Neuronal stem cell (in vitro differentiated cells): Measurements from ENCODE around the gene CTNNA3.

Experiments used
- DNase-seq: peaks from one replicate; pipeline ENCODE4 v3.0.0-alpha.2; 2013; ENCODE audit warnings: low spot score
- H2AFZ ChIP-seq: one replicate; pipeline ENCODE4 v1.6.1; 2013; ENCODE audit warnings: mild to moderate bottlenecking, low read length, inconsistent platforms
- H2AK5ac ChIP-seq: 2 replicates; pipeline ENCODE4 v1.6.1; 2013; ENCODE audit warnings: low read depth, mild to moderate bottlenecking, inconsistent platforms, low read length, moderate library complexity, mixed read lengths
- H2BK120ac ChIP-seq: 2 replicates; pipeline ENCODE4 v1.6.1; 2013; ENCODE audit warnings: low read depth, mild to moderate bottlenecking, inconsistent platforms, low read length, moderate library complexity, mixed read lengths
- H2BK12ac ChIP-seq: one replicate; pipeline ENCODE4 v1.6.1; 2013; ENCODE audit warnings: low read length, inconsistent platforms
- H2BK15ac ChIP-seq: 2 replicates; pipeline ENCODE4 v1.6.1; 2013; ENCODE audit warnings: mild to moderate bottlenecking, low read length, inconsistent platforms, mixed read lengths
- H2BK5ac ChIP-seq: one replicate; pipeline ENCODE4 v1.6.1; 2013; ENCODE audit warnings: inconsistent platforms, mild to moderate bottlenecking, low read length, moderate library complexity
- H3K14ac ChIP-seq: one replicate; pipeline ENCODE4 v1.6.1; 2013; ENCODE audit warnings: low read length, inconsistent platforms
- H3K18ac ChIP-seq: 2 replicates; pipeline ENCODE4 v1.6.1; 2013; ENCODE audit warnings: low read length, inconsistent platforms
- H3K23ac ChIP-seq: 2 replicates; pipeline ENCODE4 v1.6.1; 2013; ENCODE audit warnings: low read depth, mild to moderate bottlenecking, mixed read lengths, low read length, inconsistent platforms; ENCODE audit not compliant: poor library complexity
- H3K27ac ChIP-seq: replicated peaks from 3 replicates; pipeline ENCODE4 v1.5.1; 2013; ENCODE audit warnings: low read length, inconsistent platforms
- H3K27me3 ChIP-seq, 3 experiments: 2 replicates each; pipeline ENCODE4 v1.6.1; 2013; ENCODE audit warnings: low read length in 3 of 3, mild to moderate bottlenecking in 2 of 3, inconsistent platforms in 1 of 3, low read depth in 1 of 3, mixed read lengths in 1 of 3, moderate library complexity in 1 of 3; ENCODE audit not compliant: control insufficient read depth in 3 of 3, insufficient read depth in 3 of 3
- H3K36me3 ChIP-seq, 2 donors: replicated peaks in 1 of 2; 2 replicates each; pipeline ENCODE4 v1.6.1; 2013; ENCODE audit warnings: low read length in 2 of 2; ENCODE audit not compliant: control insufficient read depth in 2 of 2, insufficient read depth in 2 of 2
- H3K4ac ChIP-seq: 2 replicates; pipeline ENCODE4 v1.6.1; 2013; ENCODE audit warnings: inconsistent platforms, mild to moderate bottlenecking, low read length, moderate library complexity
- H3K4me1 ChIP-seq, 2 donors: 1 replicate in 1 of 2; 2 replicates in 1 of 2; pipeline ENCODE4 v1.6.1; 2013; ENCODE audit warnings: low read length in 2 of 2, low read depth in 1 of 2; ENCODE audit not compliant: control insufficient read depth in 2 of 2, insufficient read depth in 1 of 2
- H3K4me2 ChIP-seq: one replicate; pipeline ENCODE4 v1.6.1; 2013; ENCODE audit warnings: mild to moderate bottlenecking, low read length, inconsistent platforms; ENCODE audit not compliant: insufficient read depth, poor library complexity, severe bottlenecking
- H3K4me3 ChIP-seq, 2 donors: 2 replicates each; pipeline ENCODE4 v1.5.1; 2013; ENCODE audit warnings: low read length in 2 of 2, mild to moderate bottlenecking in 2 of 2, inconsistent platforms in 1 of 2, moderate library complexity in 1 of 2
- H3K79me1 ChIP-seq: one replicate; pipeline ENCODE4 v1.6.1; 2013; ENCODE audit warnings: low read depth, mild to moderate bottlenecking, inconsistent platforms, low read length, moderate library complexity
- H3K9ac ChIP-seq: one replicate; pipeline ENCODE4 v1.6.1; 2013; ENCODE audit warnings: mild to moderate bottlenecking, low read depth, low read length, inconsistent platforms; ENCODE audit not compliant: poor library complexity
- H3K9me3 ChIP-seq, 2 donors: replicated peaks in 1 of 2; 2 replicates each; pipeline versions ENCODE3 to v1.6.1; 2013; ENCODE audit warnings: low read length in 2 of 2, mild to moderate bottlenecking in 2 of 2, inconsistent platforms in 1 of 2, low read depth in 1 of 2, mixed read lengths in 1 of 2, moderate library complexity in 1 of 2; ENCODE audit not compliant: control insufficient read depth in 2 of 2, insufficient read depth in 1 of 2
- H4K8ac ChIP-seq: one replicate; pipeline ENCODE4 v1.6.1; 2013; ENCODE audit warnings: low read depth, mild to moderate bottlenecking, inconsistent platforms, low read length, moderate library complexity
- H4K91ac ChIP-seq: one replicate; pipeline ENCODE4 v1.6.1; 2013; ENCODE audit warnings: low read length, low read depth, mild to moderate bottlenecking, inconsistent platforms; ENCODE audit not compliant: poor library complexity
- WGBS, 2 donors: extraction: QIAGEN DNeasy Blood & Tissue Kit; methylation state at CpG; one replicate each; pipeline ENCODE4 v1.1.7; 2013; ENCODE audit warnings: missing lambda C conversion rate in 2 of 2, mixed read lengths in 1 of 2; ENCODE audit not compliant: insufficient read length in 2 of 2, insufficient replicate concordance in 1 of 2; ENCODE audit errors: extremely low coverage in 2 of 2; 5-methylcytosine and 5-hydroxymethylcytosine counted together

CTNNA3 gene

DNA sequence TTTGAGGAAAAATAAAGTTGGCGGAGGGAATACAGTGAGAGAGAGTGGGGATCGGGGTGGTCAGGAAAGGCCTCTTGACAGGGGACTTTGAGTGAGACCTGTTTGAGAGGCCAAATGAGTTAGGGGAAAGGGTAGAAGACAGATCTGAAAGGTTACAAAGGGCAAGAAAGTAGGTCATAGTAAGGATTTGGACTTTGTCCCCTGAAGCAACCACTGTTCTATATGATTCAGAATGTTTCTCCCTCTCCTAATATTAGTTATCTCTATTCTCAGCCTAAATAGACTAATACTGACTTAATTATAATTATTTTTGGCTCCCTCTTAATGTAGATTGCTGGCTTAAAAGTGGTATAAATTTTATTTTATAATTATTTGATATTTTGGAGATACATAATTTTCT, 88.0 kb downstream of the CTNNA3 start:
- Histone ChIP-seq H2AK5ac (no peak overlapping the region), H3K14ac (no peak overlapping the region), H3K27me3 (no peaks in the 10 kb centered on the region), H4K8ac (no peak overlapping the region), H3K36me3 (no peaks in the 10 kb centered on the region), H3K9ac (no peak overlapping the region), H2BK5ac (no peak overlapping the region), H4K91ac (no peak overlapping the region), H2BK12ac (no peak overlapping the region), H3K23ac (no peak overlapping the region), H2BK120ac (no peak overlapping the region), H3K4me3 (no peak overlapping the region), H3K27ac (no peak overlapping the region), H3K18ac (no peak overlapping the region), H3K9me3 (peaks cover 0 to 4% of the 10 kb centered on the region in 2 donors), H3K4me1 (peaks cover 1 to 15% of the 10 kb centered on the region in 2 donors), H3K79me1 (no peaks in the 10 kb centered on the region), H3K4ac (no peak overlapping the region), H3K4me2 (no peak overlapping the region), H2BK15ac (no peak overlapping the region), H2AFZ (no peak overlapping the region)
- no peak for DNase-seq
- WGBS, 2 donors, result no CpG with 5 or more reads among the region's 2 CpGs

DNA sequence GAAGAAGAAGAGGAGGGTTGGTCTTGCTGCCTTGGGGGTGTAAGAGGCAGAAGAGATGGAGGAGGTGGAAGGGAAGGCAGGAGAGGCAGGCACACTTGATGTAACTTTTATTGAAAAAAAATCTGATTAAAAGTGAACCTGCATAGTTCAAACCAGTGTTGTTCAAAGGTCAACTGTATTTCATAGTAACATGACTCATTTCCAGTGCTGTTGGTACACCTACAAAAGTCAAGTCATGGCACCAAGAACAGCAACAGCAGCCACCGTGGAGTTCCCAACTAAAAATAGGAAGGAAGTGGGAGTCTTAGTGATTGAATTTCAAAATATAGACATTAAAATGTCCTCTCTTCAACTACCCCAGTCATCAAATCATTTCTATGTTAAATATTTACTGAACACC, 88.5 kb downstream of the CTNNA3 start:
- H3K4me2 ChIP-seq, result no peak overlapping the region
- H2AFZ ChIP-seq, result no peak overlapping the region
- no peaks in the 10 kb centered on the region for H3K79me1 ChIP-seq
- H4K91ac ChIP-seq, result no peak overlapping the region
- H3K9me3 ChIP-seq, result peaks cover 0 to 4% of the 10 kb centered on the region in 2 donors
- H3K9ac ChIP-seq, result no peak overlapping the region
- H3K18ac ChIP-seq, result no peak overlapping the region
- H2BK5ac ChIP-seq, result no peak overlapping the region
- no peak overlapping the region for H3K14ac ChIP-seq
- no peak overlapping the region for H2BK120ac ChIP-seq
- H2AK5ac ChIP-seq, result no peak overlapping the region
- peaks cover 1 to 15% of the 10 kb centered on the region in 2 donors for H3K4me1 ChIP-seq
- no peak overlapping the region for H2BK12ac ChIP-seq
- no peaks in the 10 kb centered on the region for H3K36me3 ChIP-seq
- no peak overlapping the region for H3K4me3 ChIP-seq
- H2BK15ac ChIP-seq, result no peak overlapping the region
- no peak overlapping the region for H4K8ac ChIP-seq
- no peaks in the 10 kb centered on the region for H3K27me3 ChIP-seq
- DNase-seq, result no peak
- H3K23ac ChIP-seq, result no peak overlapping the region
- WGBS, 2 donors, result no CpG with 5 or more reads among the region's 1 CpG
- H3K27ac ChIP-seq, result no peak overlapping the region
- H3K4ac ChIP-seq, result no peak overlapping the region

- WGBS, 2 donors, result no CpG with 5 or more reads among the region's 3 CpGs
- H3K36me3 ChIP-seq, result no peaks in the 10 kb centered on the region
- no peaks in the 10 kb centered on the region for H3K79me1 ChIP-seq
- H2BK120ac ChIP-seq, result no peak overlapping the region
- no peak overlapping the region for H3K4me3 ChIP-seq
- no peak overlapping the region for H3K4me2 ChIP-seq
- peaks cover 1 to 15% of the 10 kb centered on the region in 2 donors for H3K4me1 ChIP-seq
- DNase-seq, result no peak
- H3K18ac ChIP-seq, result no peak overlapping the region
- no peak overlapping the region for H2AK5ac ChIP-seq
- no peak overlapping the region for H3K4ac ChIP-seq
- H3K27me3 ChIP-seq, result no peaks in the 10 kb centered on the region
- H4K91ac ChIP-seq, result no peak overlapping the region
- peak overlapping the region; percentile 33 for H2AFZ ChIP-seq
- no peak overlapping the region for H2BK5ac ChIP-seq
- no peak overlapping the region for H4K8ac ChIP-seq
- H3K27ac ChIP-seq, result no peak overlapping the region
- H2BK15ac ChIP-seq, result no peak overlapping the region
- H3K23ac ChIP-seq, result no peak overlapping the region
- no peak overlapping the region for H2BK12ac ChIP-seq
- H3K9ac ChIP-seq, result no peak overlapping the region
- H3K14ac ChIP-seq, result no peak overlapping the region
- H3K9me3 ChIP-seq, result peaks cover 0 to 4% of the 10 kb centered on the region in 2 donors
These were observed 89.4 kb downstream of the CTNNA3 start for GRCh38 chr10:67606572-67606971.

DNA sequence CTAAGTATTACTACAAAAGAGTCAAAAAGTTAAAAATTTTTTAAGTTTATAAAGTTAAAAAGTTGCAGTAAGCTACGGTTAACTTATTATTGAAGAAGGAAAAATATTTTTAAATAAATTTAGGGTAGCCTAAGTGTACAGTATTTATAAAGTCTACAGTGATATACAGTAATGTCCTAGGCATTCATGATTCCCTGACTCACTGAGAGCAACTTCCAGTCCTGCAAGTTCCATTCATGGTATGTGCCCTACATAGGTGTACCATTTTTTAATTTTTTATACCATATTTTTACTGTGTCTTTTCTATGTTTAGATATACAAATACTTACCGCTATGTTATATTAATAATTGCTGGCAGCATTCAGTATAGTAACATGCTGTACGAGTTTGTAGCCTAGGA, 92.3 kb downstream of the CTNNA3 start:
- H3K14ac ChIP-seq, result no peak overlapping the region
- WGBS, 2 donors, result 100% methylated on average over 1 of the region's 3 CpGs; no CpG with 5 or more reads in 1 of the 2 donors
- no peaks in the 10 kb centered on the region for H3K4me1 ChIP-seq
- H3K79me1 ChIP-seq, result no peaks in the 10 kb centered on the region
- DNase-seq, result no peak
- H3K23ac ChIP-seq, result no peak overlapping the region
- H2AK5ac ChIP-seq, result no peak overlapping the region
- H3K9me3 ChIP-seq, result peaks cover 0 to 4% of the 10 kb centered on the region in 2 donors
- no peak overlapping the region for H2BK5ac ChIP-seq
- H3K27ac ChIP-seq, result no peak overlapping the region
- H3K18ac ChIP-seq, result no peak overlapping the region
- no peak overlapping the region for H2AFZ ChIP-seq
- H3K4ac ChIP-seq, result no peak overlapping the region
- H2BK120ac ChIP-seq, result no peak overlapping the region
- no peak overlapping the region for H2BK12ac ChIP-seq
- no peak overlapping the region for H3K4me2 ChIP-seq
- no peak overlapping the region for H2BK15ac ChIP-seq
- H4K8ac ChIP-seq, result no peak overlapping the region
- H3K36me3 ChIP-seq, result no peaks in the 10 kb centered on the region
- no peak overlapping the region for H3K9ac ChIP-seq
- H3K27me3 ChIP-seq, result no peaks in the 10 kb centered on the region
- no peak overlapping the region for H4K91ac ChIP-seq
- H3K4me3 ChIP-seq, result no peak overlapping the region
